Glutamatergic neuron (in vitro differentiated cells): Measurements from ENCODE around the gene ZFHX3. TPM values are rescaled to one million over a fixed set of nuclear protein-coding genes. Genes with fewer than 3 reads are reported as not detected.

ENCODE experiments used
- DNase-seq: peaks from one replicate; pipeline ENCODE4 v3.0.0; 2022
- H3K27ac Mint-ChIP-seq: one replicate; pipeline ENCODE4 v1.8.0; 2020; ENCODE audit warnings: mild to moderate bottlenecking, mixed read lengths, inconsistent platforms; ENCODE audit not compliant: unreplicated experiment
- H3K27me3 Mint-ChIP-seq: one replicate; pipeline ENCODE4 v1.8.0; 2020; ENCODE audit warnings: mild to moderate bottlenecking, moderate library complexity, mixed read lengths, inconsistent platforms; ENCODE audit not compliant: unreplicated experiment
- H3K36me3 Mint-ChIP-seq: one replicate; pipeline ENCODE4 v1.8.0; 2020; ENCODE audit warnings: mild to moderate bottlenecking, mixed read lengths, inconsistent platforms; ENCODE audit not compliant: unreplicated experiment
- H3K4me1 Mint-ChIP-seq: one replicate; pipeline ENCODE4 v1.8.0; 2020; ENCODE audit warnings: mild to moderate bottlenecking, low read depth, mixed read lengths, inconsistent platforms; ENCODE audit not compliant: unreplicated experiment
- H3K4me3 Mint-ChIP-seq: one replicate; pipeline ENCODE4 v1.8.0; 2020; ENCODE audit warnings: mild to moderate bottlenecking, mixed read lengths, inconsistent platforms; ENCODE audit not compliant: unreplicated experiment
- H3K9me3 Mint-ChIP-seq: one replicate; pipeline ENCODE4 v1.8.0; 2020; ENCODE audit warnings: mild to moderate bottlenecking, moderate library complexity, mixed read lengths, inconsistent platforms; ENCODE audit not compliant: unreplicated experiment
- total RNA-seq: library from RNA; stranded (reverse); fragmentation: NEBNext Ultra II Directional; extraction: Animal tissue kit (Norgen Biotek cat#: 25700); gene quantifications from one replicate; pipeline ENCODE4 v1.2.1, GENCODE V29; 2021; ENCODE audit not compliant: unreplicated experiment
- TF ChIP-seq, protein P1 (sequence below): fragments of 200-600 bp; sonication (generic); IDR thresholded peaks from one replicate; pipeline ENCODE4 v1.5.0; 2021; ENCODE audit not compliant: partially characterized antibody, unreplicated experiment

Gene ZFHX3
- total RNA-seq, 1 donor from 2014 or later: 6.8 TPM

DNA sequence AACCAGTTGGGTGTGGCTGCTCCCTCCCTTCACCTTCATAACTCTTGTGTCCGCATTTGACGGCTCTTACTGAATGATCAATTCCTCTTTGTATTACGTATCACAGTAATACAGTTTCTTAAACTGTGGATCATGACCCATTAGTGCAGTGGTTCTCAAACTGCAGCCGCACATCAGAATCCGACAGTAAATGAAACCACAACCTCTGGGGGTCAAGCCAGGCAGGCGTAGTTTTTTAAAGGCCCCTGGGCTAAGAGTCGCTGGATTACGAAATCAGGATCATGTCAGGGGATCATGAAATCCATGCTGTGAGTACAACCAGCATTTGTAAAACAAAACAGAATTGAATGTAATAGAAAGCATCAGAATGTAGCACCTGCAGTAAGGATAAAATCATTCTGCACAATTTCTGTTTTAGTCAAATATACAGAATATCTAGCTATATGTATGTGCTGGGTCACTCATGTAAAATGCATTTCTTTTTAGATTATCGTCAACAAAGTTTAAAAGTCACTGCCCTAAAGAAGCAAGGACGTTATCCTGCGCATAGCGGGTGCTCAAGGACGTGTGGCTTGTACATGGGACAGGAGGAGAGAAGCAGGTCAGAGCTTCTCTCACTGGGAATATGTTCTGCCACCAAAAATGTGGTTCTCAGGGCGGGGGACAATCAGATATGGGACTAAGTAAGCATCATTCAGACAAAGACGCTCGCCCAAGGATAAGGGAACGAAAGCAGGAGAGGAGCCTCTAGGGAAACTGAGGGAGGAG lies 113.1 kb downstream of the ZFHX3 start:
- Mint-ChIP-seq H3K4me1 (peaks cover 13% of the 10 kb centered on the region), H3K36me3 (no peaks in the 10 kb centered on the region), H3K4me3 (no peak overlapping the region), H3K27me3 (peaks cover 9% of the 10 kb centered on the region), H3K27ac (no peak overlapping the region), H3K9me3 (peaks cover 5% of the 10 kb centered on the region)
- TF ChIP-seq, protein P1, sequence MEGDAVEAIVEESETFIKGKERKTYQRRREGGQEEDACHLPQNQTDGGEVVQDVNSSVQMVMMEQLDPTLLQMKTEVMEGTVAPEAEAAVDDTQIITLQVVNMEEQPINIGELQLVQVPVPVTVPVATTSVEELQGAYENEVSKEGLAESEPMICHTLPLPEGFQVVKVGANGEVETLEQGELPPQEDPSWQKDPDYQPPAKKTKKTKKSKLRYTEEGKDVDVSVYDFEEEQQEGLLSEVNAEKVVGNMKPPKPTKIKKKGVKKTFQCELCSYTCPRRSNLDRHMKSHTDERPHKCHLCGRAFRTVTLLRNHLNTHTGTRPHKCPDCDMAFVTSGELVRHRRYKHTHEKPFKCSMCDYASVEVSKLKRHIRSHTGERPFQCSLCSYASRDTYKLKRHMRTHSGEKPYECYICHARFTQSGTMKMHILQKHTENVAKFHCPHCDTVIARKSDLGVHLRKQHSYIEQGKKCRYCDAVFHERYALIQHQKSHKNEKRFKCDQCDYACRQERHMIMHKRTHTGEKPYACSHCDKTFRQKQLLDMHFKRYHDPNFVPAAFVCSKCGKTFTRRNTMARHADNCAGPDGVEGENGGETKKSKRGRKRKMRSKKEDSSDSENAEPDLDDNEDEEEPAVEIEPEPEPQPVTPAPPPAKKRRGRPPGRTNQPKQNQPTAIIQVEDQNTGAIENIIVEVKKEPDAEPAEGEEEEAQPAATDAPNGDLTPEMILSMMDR: no peak
- no peak for DNase-seq

DNA sequence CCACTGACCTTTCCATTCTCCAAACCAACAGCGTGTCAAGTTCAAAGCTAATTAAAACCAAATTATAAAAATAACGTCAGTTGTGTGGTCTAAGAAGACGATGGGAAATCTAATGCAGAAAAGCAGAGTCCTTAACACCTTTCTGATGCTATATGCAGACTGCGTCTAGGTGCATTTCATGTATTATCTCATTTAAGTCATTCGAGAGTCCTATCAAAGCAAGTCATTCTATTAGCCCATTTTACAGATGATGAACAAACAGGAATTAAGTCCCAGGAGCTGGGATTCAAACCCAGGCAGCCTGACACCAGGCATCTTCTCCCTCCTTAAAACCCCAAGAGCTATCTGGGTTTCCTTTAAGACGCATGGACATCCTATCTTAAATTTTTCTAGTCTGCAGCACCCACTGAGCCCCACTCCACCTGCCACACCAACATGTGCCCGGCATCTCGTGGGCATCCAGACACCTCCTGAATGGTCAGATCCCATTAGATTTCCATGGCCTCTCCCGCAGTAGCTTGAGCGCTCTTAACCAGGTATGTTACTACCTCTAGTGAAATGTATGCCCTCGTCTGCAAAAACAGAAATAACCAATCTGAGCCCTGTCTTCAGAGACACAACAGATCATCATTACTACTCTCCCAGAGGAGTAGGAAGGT lies 115.1 kb downstream of the ZFHX3 start:
- no peak overlapping the region for H3K4me3 Mint-ChIP-seq
- H3K4me1 Mint-ChIP-seq: peaks cover 6% of the 10 kb centered on the region
- no peaks in the 10 kb centered on the region for H3K36me3 Mint-ChIP-seq
- H3K9me3 Mint-ChIP-seq: peaks cover 3% of the 10 kb centered on the region
- TF ChIP-seq, protein P1: no peak
- H3K27me3 Mint-ChIP-seq: peaks cover 5% of the 10 kb centered on the region
- no peak overlapping the region for H3K27ac Mint-ChIP-seq
- DNase-seq: no peak

DNA sequence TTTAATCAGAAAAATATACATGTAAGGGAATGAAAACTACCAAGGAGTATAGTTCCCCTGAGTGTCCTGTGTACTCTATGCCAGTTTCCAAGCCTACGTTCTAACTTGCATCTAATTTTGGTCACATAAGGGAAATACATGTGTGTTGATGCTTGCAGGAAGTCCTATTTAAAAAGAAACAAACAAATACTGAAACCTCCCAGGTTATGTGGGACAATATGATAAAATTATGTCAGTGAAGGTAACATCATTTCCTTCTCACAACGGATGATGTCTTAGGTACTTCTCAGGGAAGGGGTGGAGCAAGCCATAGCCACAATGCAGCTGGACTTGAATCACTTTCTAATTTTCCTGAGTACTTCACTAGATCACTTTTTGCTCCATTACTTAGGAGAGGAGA lies 115.9 kb downstream of the ZFHX3 start:
- Mint-ChIP-seq H3K27me3 (peaks cover 5% of the 10 kb centered on the region), H3K4me1 (peaks cover 6% of the 10 kb centered on the region), H3K36me3 (no peaks in the 10 kb centered on the region), H3K27ac (no peak overlapping the region), H3K4me3 (no peak overlapping the region), H3K9me3 (peaks cover 3% of the 10 kb centered on the region)
- TF ChIP-seq, protein P1: no peak
- DNase-seq: no peak

DNA sequence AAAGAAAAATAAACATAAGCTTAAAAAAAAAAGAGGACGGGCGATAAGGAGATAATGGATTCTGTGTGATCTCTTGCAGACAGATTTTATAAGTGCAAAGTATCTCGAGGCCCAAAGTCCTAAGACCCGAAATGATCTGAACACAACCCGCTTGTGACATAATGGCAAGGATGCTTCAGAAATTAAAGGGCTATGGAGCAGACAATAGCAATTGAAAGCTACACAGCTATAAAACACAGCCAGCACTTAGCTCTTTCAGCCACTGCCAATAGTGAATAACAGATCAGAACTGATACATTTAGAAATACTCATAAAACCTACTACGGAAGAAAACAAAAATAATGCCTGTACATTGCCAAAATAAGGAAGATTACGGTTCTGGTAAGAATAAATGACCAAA lies 117.5 kb downstream of the ZFHX3 start:
- Mint-ChIP-seq H3K4me3 (no peak overlapping the region), H3K36me3 (no peaks in the 10 kb centered on the region), H3K9me3 (peaks cover 3% of the 10 kb centered on the region), H3K4me1 (no peaks in the 10 kb centered on the region), H3K27me3 (peaks cover 4% of the 10 kb centered on the region), H3K27ac (no peak overlapping the region)
- TF ChIP-seq, protein P1: no peak
- no peak for DNase-seq
